GM23338 (cell line): ENCODE results near the gene IQCE. TPM values are rescaled to one million over a fixed set of nuclear protein-coding genes. Genes with fewer than 3 reads are reported as not detected.

Source experiments
- ATAC-seq: fragments of 200-7000 bp; cut with Tn5 transposase; 3 replicates; pipeline ENCODE4 v1.9.1; 2020
- DNase-seq: peaks from one replicate; pipeline ENCODE4 v3.0.0-alpha.2; 2015; ENCODE audit warnings: low spot score
- H2AFZ ChIP-seq: fragments of 200-600 bp; sonication (generic); 2 replicates; pipeline ENCODE4 v1.8.0; 2016; ENCODE audit warnings: antibody characterized with exemption, mild to moderate bottlenecking, moderate library complexity
- H3F3A ChIP-seq: fragments of 200-600 bp; sonication (generic); replicated peaks from 2 replicates; pipeline ENCODE4 v1.8.0; 2017; ENCODE audit warnings: antibody characterized with exemption, mixed run types, low read depth
- H3K27ac ChIP-seq: fragments of 200-600 bp; sonication (generic); 2 replicates; pipeline ENCODE4 v1.6.1; 2016; ENCODE audit warnings: low read depth
- H3K27me3 ChIP-seq: fragments of 200-600 bp; sonication (generic); 2 replicates; pipeline ENCODE4 v1.8.0; 2016; ENCODE audit warnings: mild to moderate bottlenecking, mixed run types, moderate library complexity; ENCODE audit not compliant: insufficient read depth
- H3K36me3 ChIP-seq: fragments of 200-600 bp; sonication (generic); 2 replicates; pipeline ENCODE4 v1.8.0; 2016; ENCODE audit warnings: mild to moderate bottlenecking; ENCODE audit not compliant: insufficient read depth
- H3K4me1 ChIP-seq: fragments of 200-600 bp; sonication (generic); 2 replicates; pipeline ENCODE4 v1.8.0; 2016; ENCODE audit warnings: mild to moderate bottlenecking, moderate library complexity; ENCODE audit not compliant: insufficient read depth
- H3K4me2 ChIP-seq: fragments of 200-600 bp; sonication (generic); 2 replicates; pipeline ENCODE4 v1.7.1; 2017; ENCODE audit warnings: mixed run types
- H3K4me3 ChIP-seq: fragments of 200-600 bp; sonication (generic); 2 replicates; pipeline ENCODE4 v1.6.1; 2016; ENCODE audit warnings: mixed run types
- H3K79me2 ChIP-seq: fragments of 200-600 bp; sonication (generic); replicated peaks from 2 replicates; pipeline ENCODE4 v1.8.0; 2017; ENCODE audit warnings: mild to moderate bottlenecking; ENCODE audit not compliant: insufficient read depth
- H3K9me2 ChIP-seq: fragments of 200-600 bp; sonication (generic); 2 replicates; pipeline ENCODE4 v1.8.0; 2017; ENCODE audit not compliant: insufficient read depth
- H4K20me1 ChIP-seq: fragments of 200-600 bp; sonication (generic); replicated peaks from 2 replicates; pipeline ENCODE4 v1.8.0; 2017; ENCODE audit warnings: mild to moderate bottlenecking; ENCODE audit not compliant: insufficient read depth
- H3K27ac Mint-ChIP-seq: 2 replicates; pipeline ENCODE4 v1.8.0; 2020; ENCODE audit warnings: inconsistent platforms, mild to moderate bottlenecking, moderate library complexity, mixed read lengths
- H3K27me3 Mint-ChIP-seq: 3 replicates; pipeline ENCODE4 v1.8.0; 2022; ENCODE audit warnings: low read depth, mild to moderate bottlenecking, moderate library complexity, mixed read lengths, inconsistent platforms; ENCODE audit not compliant: insufficient read depth, poor library complexity
- H3K36me3 Mint-ChIP-seq: 3 replicates; pipeline ENCODE4 v1.8.0; 2021; ENCODE audit warnings: low read depth, mild to moderate bottlenecking, inconsistent platforms, moderate library complexity, mixed read lengths
- H3K4me1 Mint-ChIP-seq: 3 replicates; pipeline ENCODE4 v1.8.0; 2020; ENCODE audit warnings: mild to moderate bottlenecking, inconsistent platforms, mixed read lengths
- H3K4me3 Mint-ChIP-seq: 3 replicates; pipeline ENCODE4 v1.8.0; 2021; ENCODE audit warnings: moderate library complexity, mild to moderate bottlenecking, inconsistent platforms, mixed read lengths
- H3K9me3 Mint-ChIP-seq: 3 replicates; pipeline ENCODE4 v1.8.0; 2020; ENCODE audit warnings: moderate library complexity, mild to moderate bottlenecking, inconsistent platforms, mixed read lengths
- CREB1 ChIP-seq: fragments of 250-450 bp; sonication (Bioruptor Pico); IDR thresholded peaks from 2 replicates; pipeline ENCODE4 v1.5.0; 2020; ENCODE audit warnings: low read depth, mild to moderate bottlenecking, moderate library complexity
- EZH2 ChIP-seq: fragments of 200-600 bp; sonication (generic); IDR thresholded peaks from one replicate; pipeline ENCODE4 v1.8.0; 2017; ENCODE audit warnings: antibody characterized with exemption, mild to moderate bottlenecking, low read depth; ENCODE audit not compliant: unreplicated experiment
- EZH2phosphoT487 ChIP-seq: fragments of 200-600 bp; sonication (generic); IDR thresholded peaks from one replicate; pipeline ENCODE4 v1.8.1; 2018; ENCODE audit warnings: antibody characterized with exemption; ENCODE audit not compliant: unreplicated experiment
- JUNB ChIP-seq: IDR thresholded peaks from one replicate; pipeline ENCODE4 v1.6.1; 2016; ENCODE audit warnings: antibody characterized with exemption; ENCODE audit not compliant: unreplicated experiment
- REST ChIP-seq: IDR thresholded peaks from one replicate; pipeline ENCODE4 v1.6.1; 2018; ENCODE audit warnings: antibody characterized with exemption; ENCODE audit not compliant: unreplicated experiment
- STAT1 ChIP-seq: IDR thresholded peaks from one replicate; pipeline ENCODE4 v1.6.1; 2016; ENCODE audit warnings: antibody characterized with exemption; ENCODE audit not compliant: unreplicated experiment
- ZNF114 ChIP-seq: fragments of 250-450 bp; sonication (Bioruptor Pico); IDR thresholded peaks from 2 replicates; pipeline ENCODE4 v1.5.0; 2020; ENCODE audit warnings: mild to moderate bottlenecking, moderate library complexity
- ZNF331 ChIP-seq: fragments of 250-450 bp; sonication (Bioruptor Pico); IDR thresholded peaks from 2 replicates; pipeline ENCODE4 v1.5.0; 2020; ENCODE audit warnings: low read depth, mild to moderate bottlenecking, moderate library complexity
- ZNF462 ChIP-seq: fragments of 250-450 bp; sonication (Bioruptor Pico); IDR thresholded peaks from 2 replicates; pipeline ENCODE4 v1.5.0; 2020; ENCODE audit warnings: mild to moderate bottlenecking, moderate library complexity
- polyA plus RNA-seq: library from polyadenylated mRNA; unstranded; fragments of >200 nt; fragmentation: Nextera tagmentation; extraction: Ambion mirVana; gene quantifications from 2 replicates; pipeline ENCODE4 v1.2.1, GENCODE V29; 2016
- total RNA-seq: library from RNA; depleted of rRNA; stranded (reverse); fragments of >200 nt; shearing (Covaris generic); gene quantifications from 2 replicates; pipeline ENCODE4 v1.2.3, GENCODE V29; 2014

IQCE gene
- total and polyA plus RNA-seq, 2 experiments from 2014 or later = 5.0 to 7.7 TPM

GRCh38 chr7:2613098-2613930 is 54.5 kb downstream of the IQCE start:
- Mint-ChIP-seq H3K36me3 (no peaks in the 10 kb centered on the region), H3K9me3 (no peaks in the 10 kb centered on the region), H3K27ac (0 out of 2 replicates have a peak overlapping the region, but pooled peaks have one; percentile 38), H3K4me3 (no peak overlapping the region), H3K4me1 (peaks cover 37% of the 10 kb centered on the region), H3K27me3 (peaks cover 30% of the 10 kb centered on the region)
- no peak for DNase-seq
- H3K4me1 ChIP-seq = peaks cover 9% of the 10 kb centered on the region
- H3K36me3 ChIP-seq = no peaks in the 10 kb centered on the region
- peak; percentile 39 for ATAC-seq
- no peak for TF ChIP-seq ZNF114
- no peak for TF ChIP-seq STAT1
- TF ChIP-seq JUNB = no peak
- TF ChIP-seq CREB1 (CRISPR knock-in tag) = no peak
- no peak for TF ChIP-seq REST
- TF ChIP-seq EZH2 = no peak
- no peak overlapping the region for H3K4me2 ChIP-seq
- no peaks in the 10 kb centered on the region for H3K27me3 ChIP-seq
- no peaks in the 10 kb centered on the region for H3K9me2 ChIP-seq
- H4K20me1 ChIP-seq = no peaks in the 10 kb centered on the region
- no peak overlapping the region for H3K4me3 ChIP-seq
- H3F3A ChIP-seq = peaks cover 7% of the 10 kb centered on the region; the same call in 1 of the 2 replicates
- H3K79me2 ChIP-seq = no peaks in the 10 kb centered on the region
- 0 out of 2 replicates have a peak overlapping the region, but pooled peaks have one; percentile 47 for H2AFZ ChIP-seq
- peak overlapping the region; percentile 39; the same call in 1 of the 2 replicates for H3K27ac ChIP-seq

- no peaks in the 10 kb centered on the region for H3K36me3 Mint-ChIP-seq
- no peak overlapping the region; the same call in 1 of the 2 replicates for H3K27ac Mint-ChIP-seq
- no peak for DNase-seq
- Histone ChIP-seq H3K4me1 (peaks cover 9% of the 10 kb centered on the region), H3K9me2 (no peaks in the 10 kb centered on the region), H3F3A (peaks cover 12% of the 10 kb centered on the region; the same call in 1 of the 2 replicates), H3K4me3 (no peak overlapping the region), H3K4me2 (no peak overlapping the region), H2AFZ (no peak overlapping the region), H3K36me3 (no peaks in the 10 kb centered on the region), H3K27ac (no peak overlapping the region), H3K27me3 (no peaks in the 10 kb centered on the region), H3K79me2 (no peaks in the 10 kb centered on the region), H4K20me1 (no peaks in the 10 kb centered on the region)
- H3K9me3 Mint-ChIP-seq = no peaks in the 10 kb centered on the region
- peaks cover 27% of the 10 kb centered on the region for H3K27me3 Mint-ChIP-seq
- no peak for ATAC-seq
- no peak overlapping the region for H3K4me3 Mint-ChIP-seq
- peaks cover 35% of the 10 kb centered on the region for H3K4me1 Mint-ChIP-seq
- TF ChIP-seq EZH2phosphoT487 = no peak
- no peak for TF ChIP-seq ZNF331
- no peak for TF ChIP-seq ZNF462 (CRISPR knock-in tag)
These were observed 55.3 kb downstream of the IQCE start for GRCh38 chr7:2613931-2614600.
